DND-41 (cell line): ENCODE data around the gene NNMT.

ENCODE experiments used
- ATAC-seq: fragments of 200-7000 bp; cut with Tn5 transposase; 3 replicates; pipeline ENCODE4 v1.9.1; 2021; ENCODE audit warnings: low read depth; ENCODE audit not compliant: insufficient read depth
- DNase-seq: peaks from one replicate; pipeline ENCODE4 v3.0.0-alpha.2; 2020
- H2AFZ ChIP-seq: 2 replicates; pipeline ENCODE4 v1.6.0; 2012; ENCODE audit warnings: low read depth, low read length
- H3K27ac ChIP-seq: 2 replicates; pipeline ENCODE4 v1.5.1; 2012; ENCODE audit warnings: low read length, inconsistent platforms
- H3K27me3 ChIP-seq: fragments of 200-600 bp; sonication (generic); 2 replicates; pipeline ENCODE4 v1.6.0; 2012; ENCODE audit warnings: low read length, mild to moderate bottlenecking, inconsistent platforms; ENCODE audit not compliant: insufficient read depth, poor library complexity
- H3K36me3 ChIP-seq: 2 replicates; pipeline ENCODE4 v1.5.1; 2012; ENCODE audit warnings: low read length, inconsistent platforms; ENCODE audit not compliant: insufficient read depth
- H3K4me1 ChIP-seq: 2 replicates; pipeline ENCODE4 v1.5.1; 2012; ENCODE audit warnings: mild to moderate bottlenecking, low read length; ENCODE audit not compliant: insufficient read depth
- H3K4me2 ChIP-seq: 2 replicates; pipeline ENCODE4 v1.6.0; 2012; ENCODE audit warnings: mild to moderate bottlenecking, moderate library complexity, low read length, inconsistent platforms; ENCODE audit not compliant: insufficient read depth
- H3K4me3 ChIP-seq, 2 experiments: fragments of 200-600 bp in 1 of 2; shearing (Covaris generic) in 1 of 2; 2 replicates each; pipeline ENCODE4 v1.5.1; 2012 to 2016; ENCODE audit warnings: inconsistent platforms in 2 of 2, low read length in 2 of 2, mild to moderate bottlenecking in 2 of 2, low read depth in 1 of 2, moderate library complexity in 1 of 2
- H3K79me2 ChIP-seq: 2 replicates; pipeline ENCODE4 v1.6.0; 2012; ENCODE audit warnings: low read length, inconsistent platforms; ENCODE audit not compliant: insufficient read depth
- H3K9ac ChIP-seq: 2 replicates; pipeline ENCODE4 v1.6.0; 2012; ENCODE audit warnings: low read depth, mild to moderate bottlenecking, inconsistent platforms, low read length, moderate library complexity
- H3K9me3 ChIP-seq: 2 replicates; pipeline ENCODE4 v1.5.1; 2012; ENCODE audit warnings: low read length, moderate library complexity, mild to moderate bottlenecking, inconsistent platforms; ENCODE audit not compliant: insufficient read depth, severe bottlenecking
- H4K20me1 ChIP-seq: 2 replicates; pipeline ENCODE4 v1.6.0; 2012; ENCODE audit warnings: low read length; ENCODE audit not compliant: insufficient read depth
- EZH2 ChIP-seq: IDR thresholded peaks from 3 replicates; pipeline ENCODE4 v1.6.1; 2012; ENCODE audit warnings: borderline replicate concordance, low read depth, mild to moderate bottlenecking, moderate library complexity, low read length, inconsistent platforms; ENCODE audit not compliant: severe bottlenecking
- TF ChIP-seq, protein P1 (sequence below): IDR thresholded peaks from 2 replicates; pipeline ENCODE4 v1.5.1; 2012; ENCODE audit warnings: borderline replicate concordance, low read length, moderate library complexity, mild to moderate bottlenecking; ENCODE audit not compliant: poor library complexity, severe bottlenecking; ENCODE audit errors: extremely low read depth

NNMT gene

DNA sequence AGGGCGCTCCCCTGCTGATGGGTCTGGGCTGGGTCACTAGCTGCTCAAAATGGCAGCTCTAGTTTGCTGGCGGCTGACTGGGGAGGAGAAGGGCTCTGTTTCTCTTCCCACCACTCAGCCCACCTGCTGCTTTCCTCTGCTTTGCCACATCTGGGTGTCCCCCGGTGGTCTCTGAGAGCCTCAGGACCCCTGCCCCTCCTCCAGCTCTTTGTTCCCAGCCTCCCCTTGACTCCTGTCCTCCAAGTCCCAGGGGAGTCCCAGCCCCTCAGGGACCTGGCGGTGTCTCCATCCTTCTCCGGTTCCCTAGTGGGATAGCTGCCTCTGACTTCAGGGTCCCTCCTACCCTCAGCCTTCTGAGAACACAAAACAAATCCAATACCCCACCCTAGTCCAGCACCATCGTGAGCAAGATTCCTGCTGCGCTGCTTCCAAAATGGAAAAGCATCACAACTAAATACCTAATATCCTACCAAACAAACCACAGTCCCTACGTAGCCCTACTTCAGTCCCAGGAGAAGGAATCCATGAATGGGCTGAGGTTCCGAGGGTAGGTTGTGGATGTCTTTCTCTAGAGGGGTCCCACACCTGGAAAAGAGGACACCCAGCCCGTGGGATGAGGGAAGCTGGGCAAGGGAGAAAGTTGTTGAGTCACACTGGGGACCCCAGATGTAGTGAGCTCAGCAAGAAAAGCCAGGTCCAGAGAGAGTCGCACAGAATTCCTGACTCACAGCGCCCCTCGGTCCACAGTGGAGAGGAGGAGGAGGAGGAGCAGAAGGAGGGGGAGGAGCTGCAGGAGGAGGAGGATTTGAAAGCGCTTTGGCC lies 45.0 kb upstream of the NNMT start:
- ATAC-seq: no peak
- H3K4me2 ChIP-seq: no peak overlapping the region

DNA sequence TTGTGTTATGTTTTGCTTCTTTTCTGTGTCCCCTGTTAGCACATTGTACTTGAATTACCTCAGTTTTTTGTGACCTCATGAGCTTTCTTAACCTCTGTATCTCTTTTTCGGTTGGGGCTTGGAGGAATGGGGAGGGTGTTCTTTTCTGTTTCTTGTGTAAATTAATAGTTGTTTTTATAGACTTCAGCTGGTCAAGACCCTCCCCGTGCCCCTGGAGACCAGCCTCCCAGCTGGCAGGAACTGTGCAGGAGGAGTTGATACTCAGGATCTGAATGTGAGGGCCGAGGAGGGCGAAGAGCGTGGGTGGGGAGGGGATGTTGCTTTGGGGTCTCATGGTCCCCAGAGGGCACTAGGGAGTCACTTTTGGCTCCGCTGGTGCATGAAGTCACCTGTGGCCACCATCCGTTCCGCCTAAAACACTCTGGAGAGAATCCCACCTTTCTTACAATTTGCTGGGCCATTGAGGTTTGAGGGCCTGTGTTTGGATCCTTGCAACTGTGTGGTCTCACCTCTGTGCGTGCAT lies 44.3 kb upstream of the NNMT start:
- no peaks in the 10 kb centered on the region for H3K36me3 ChIP-seq
- no peak overlapping the region for H2AFZ ChIP-seq

More for the DNA sequence above, 45.0 kb upstream of the NNMT start:
- Histone ChIP-seq H2AFZ (no peak overlapping the region), H4K20me1 (no peaks in the 10 kb centered on the region), H3K4me1 (no peaks in the 10 kb centered on the region), H3K4me3 (no peak overlapping the region), H3K36me3 (no peaks in the 10 kb centered on the region), H3K9me3 (no peaks in the 10 kb centered on the region), H3K79me2 (no peaks in the 10 kb centered on the region), H3K9ac (no peak overlapping the region), H3K27ac (no peak overlapping the region), H3K27me3 (no peaks in the 10 kb centered on the region)
- DNase-seq: no peak
- TF ChIP-seq, protein P1, sequence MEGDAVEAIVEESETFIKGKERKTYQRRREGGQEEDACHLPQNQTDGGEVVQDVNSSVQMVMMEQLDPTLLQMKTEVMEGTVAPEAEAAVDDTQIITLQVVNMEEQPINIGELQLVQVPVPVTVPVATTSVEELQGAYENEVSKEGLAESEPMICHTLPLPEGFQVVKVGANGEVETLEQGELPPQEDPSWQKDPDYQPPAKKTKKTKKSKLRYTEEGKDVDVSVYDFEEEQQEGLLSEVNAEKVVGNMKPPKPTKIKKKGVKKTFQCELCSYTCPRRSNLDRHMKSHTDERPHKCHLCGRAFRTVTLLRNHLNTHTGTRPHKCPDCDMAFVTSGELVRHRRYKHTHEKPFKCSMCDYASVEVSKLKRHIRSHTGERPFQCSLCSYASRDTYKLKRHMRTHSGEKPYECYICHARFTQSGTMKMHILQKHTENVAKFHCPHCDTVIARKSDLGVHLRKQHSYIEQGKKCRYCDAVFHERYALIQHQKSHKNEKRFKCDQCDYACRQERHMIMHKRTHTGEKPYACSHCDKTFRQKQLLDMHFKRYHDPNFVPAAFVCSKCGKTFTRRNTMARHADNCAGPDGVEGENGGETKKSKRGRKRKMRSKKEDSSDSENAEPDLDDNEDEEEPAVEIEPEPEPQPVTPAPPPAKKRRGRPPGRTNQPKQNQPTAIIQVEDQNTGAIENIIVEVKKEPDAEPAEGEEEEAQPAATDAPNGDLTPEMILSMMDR: no peak
- no peak for TF ChIP-seq EZH2

DNA sequence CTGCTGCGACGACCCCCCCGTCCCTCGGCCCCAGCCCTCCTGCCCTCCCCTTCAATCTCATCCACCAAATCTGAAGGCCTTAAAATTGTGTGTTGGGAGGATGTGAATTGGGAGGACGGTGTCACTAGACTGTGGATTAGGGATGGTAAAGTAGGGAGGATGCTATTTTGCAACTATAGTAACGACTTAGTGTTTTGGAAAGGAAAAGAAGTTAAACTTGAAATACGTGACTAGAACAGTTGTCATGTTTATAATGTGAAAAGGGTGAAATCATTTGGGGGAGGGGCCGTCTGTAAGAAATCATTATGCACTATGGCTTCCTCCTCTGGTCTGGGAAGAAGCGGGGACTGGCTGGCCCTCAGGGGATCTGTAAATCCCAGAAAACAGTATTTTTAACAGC lies 43.4 kb upstream of the NNMT start:
- no peak overlapping the region for H3K4me3 ChIP-seq
- no peaks in the 10 kb centered on the region for H3K79me2 ChIP-seq
- no peak for ATAC-seq
- no peaks in the 10 kb centered on the region for H3K9me3 ChIP-seq
- no peak overlapping the region for H2AFZ ChIP-seq
- no peak overlapping the region for H3K4me2 ChIP-seq
- no peaks in the 10 kb centered on the region for H3K4me1 ChIP-seq
- H3K9ac ChIP-seq: no peak overlapping the region
- no peaks in the 10 kb centered on the region for H3K36me3 ChIP-seq
- TF ChIP-seq, protein P1: no peak
- TF ChIP-seq EZH2: no peak
- no peaks in the 10 kb centered on the region for H4K20me1 ChIP-seq
- DNase-seq: no peak
- H3K27ac ChIP-seq: no peak overlapping the region
- H3K27me3 ChIP-seq: no peaks in the 10 kb centered on the region

More for the DNA sequence above, 44.3 kb upstream of the NNMT start:
- H3K27ac ChIP-seq: no peak overlapping the region
- no peak for ATAC-seq
- no peaks in the 10 kb centered on the region for H3K79me2 ChIP-seq
- H3K9ac ChIP-seq: no peak overlapping the region
- H3K4me1 ChIP-seq: no peaks in the 10 kb centered on the region
- H3K27me3 ChIP-seq: no peaks in the 10 kb centered on the region
- TF ChIP-seq, protein P1: peak; percentile 37
- no peak for TF ChIP-seq EZH2
- DNase-seq: no peak
- no peak overlapping the region for H3K4me3 ChIP-seq
- no peaks in the 10 kb centered on the region for H4K20me1 ChIP-seq
- no peak overlapping the region for H3K4me2 ChIP-seq
- H3K9me3 ChIP-seq: no peaks in the 10 kb centered on the region
